K562 (cell line): ENCODE results near the gene CRCP. TPM values are rescaled to one million over a fixed set of nuclear protein-coding genes. Genes with fewer than 3 reads are reported as not detected.

Source experiments
- CCNT2 ChIP-seq: IDR thresholded peaks from 2 replicates; pipeline ENCODE4 v1.6.1; 2011; ENCODE audit warnings: borderline replicate concordance, low read depth, mild to moderate bottlenecking, moderate library complexity, mixed read lengths, low read length; ENCODE audit not compliant: insufficient read length; ENCODE audit errors: extremely low read depth
- HIVEP1 ChIP-seq: fragments of 250-450 bp; sonication (Bioruptor Pico); IDR thresholded peaks from 2 replicates; pipeline ENCODE4 v1.4.0; 2020; ENCODE audit warnings: mild to moderate bottlenecking
- HMG20A ChIP-seq: fragments of 450-650 bp; formaldehyde crosslinking; conservative IDR thresholded peaks from 2 replicates; pipeline ENCODE4 v1.4.0; 2020; ENCODE audit warnings: mild to moderate bottlenecking, mixed read lengths
- KAT7 ChIP-seq: sonication (generic); formaldehyde crosslinking; IDR thresholded peaks from 2 replicates; pipeline ENCODE4 v1.8.0; 2022; ENCODE audit warnings: missing genetic modification reagents, mild to moderate bottlenecking, borderline replicate concordance
- MBD1 ChIP-seq: fragments of 250-450 bp; sonication (Bioruptor Pico); IDR thresholded peaks from 2 replicates; pipeline ENCODE4 v1.8.0; 2022; ENCODE audit warnings: inconsistent platforms
- OTX1 ChIP-seq: fragments of 450-650 bp; formaldehyde crosslinking; IDR thresholded peaks from 2 replicates; pipeline ENCODE4 v1.4.0; 2022; ENCODE audit warnings: mild to moderate bottlenecking
- RCOR1 ChIP-seq, 2 experiments: IDR thresholded peaks; 2 replicates each; pipeline ENCODE4 v1.6.1; 2012; ENCODE audit warnings: low read depth in 2 of 2, low read length in 2 of 2, borderline replicate concordance in 1 of 2, improper control_type of control experiment in 1 of 2
- SIRT6 ChIP-seq: IDR thresholded peaks from one replicate; pipeline ENCODE4 v1.6.1; 2012; ENCODE audit warnings: low read depth, mild to moderate bottlenecking, control low read depth, inconsistent platforms, low read length, moderate library complexity
- SMAD4 ChIP-seq: fragments of 250-450 bp; sonication (Bioruptor Pico); conservative IDR thresholded peaks from 2 replicates; pipeline ENCODE4 v1.8.0; 2021; ENCODE audit warnings: inconsistent platforms, mild to moderate bottlenecking, moderate library complexity
- SRF ChIP-seq, 2 experiments: fragments of 250-450, 450-650 bp in 1 of 2; sonication (Bioruptor Pico) in 1 of 2; sonication (generic) in 1 of 2; formaldehyde crosslinking; IDR thresholded peaks; 2 replicates each; pipeline versions ENCODE4 v1.5.0 to v1.5.1; 2020 to 2022; ENCODE audit warnings: mild to moderate bottlenecking in 1 of 2, missing genetic modification reagents in 1 of 2
- STAT5A ChIP-seq: IDR thresholded peaks from 2 replicates; pipeline ENCODE4 v1.6.1; 2012; ENCODE audit warnings: low read length, inconsistent platforms, borderline replicate concordance
- TCFL5 ChIP-seq: fragments of 250-450 bp; sonication (Bioruptor Pico); conservative IDR thresholded peaks from 2 replicates; pipeline ENCODE4 v1.6.1; 2021; ENCODE audit warnings: mild to moderate bottlenecking, moderate library complexity, matching md5 sums
- ZFPM2 ChIP-seq: fragments of 250-450 bp; sonication (Bioruptor Pico); IDR thresholded peaks from 2 replicates; pipeline ENCODE4 v1.5.1; 2022; ENCODE audit warnings: mild to moderate bottlenecking
- ZNF184 ChIP-seq: sonication (generic); formaldehyde crosslinking; IDR thresholded peaks from 2 replicates; pipeline ENCODE4 v1.5.0; 2020; ENCODE audit warnings: missing genetic modification reagents
- ZNF197 ChIP-seq: fragments of 200-800 bp; sonication (Bioruptor generic); IDR thresholded peaks from 2 replicates; pipeline ENCODE4 v1.6.1; 2016; ENCODE audit warnings: low read depth, missing genetic modification characterization, missing compliant biosample characterization
- ZNF24 ChIP-seq: fragments of 450-650 bp; IDR thresholded peaks from 2 replicates; pipeline ENCODE4 v1.6.1; 2016
- ZNF77 ChIP-seq: fragments of 250-450 bp; sonication (Bioruptor Pico); IDR thresholded peaks from 2 replicates; pipeline ENCODE4 v1.5.0; 2020
- polyA plus RNA-seq, 8 experiments: library from polyadenylated mRNA; depleted of rRNA in 4 of 8; stranded (reverse) in 5 of 8; unstranded in 3 of 8; fragments of >200 nt; fragmentation: Nextera tagmentation in 2 of 8; fragmentation: Illumina TruSeq in 1 of 8; extraction: Ambion mirVana in 2 of 8; extraction: Trizol in 1 of 8; gene quantifications; 2 replicates each; pipeline versions ENCODE4 v1.2.1 to v1.2.3, GENCODE V29; 2011 to 2014; ENCODE audit warnings: inconsistent platforms in 1 of 8, missing spikeins in 1 of 8
- total RNA-seq, 7 experiments: library from RNA; depleted of rRNA in 6 of 7; stranded (reverse); fragments of >200 nt in 6 of 7; fragmentation: Illumina TruSeq in 2 of 7; extraction: Trizol in 2 of 7; gene quantifications; 2 replicates each; pipeline versions ENCODE4 v1.2.1 to v1.2.3, GENCODE V29; 2011 to 2021; ENCODE audit warnings: low replicate concordance in 1 of 7
- TF ChIP-seq, protein P1 (sequence below): fragments of 200-800 bp; sonication (Bioruptor generic); IDR thresholded peaks from 2 replicates; pipeline ENCODE4 v1.6.1; 2017; ENCODE audit warnings: missing genetic modification characterization, missing compliant biosample characterization
- TF ChIP-seq, protein P2 (sequence below): IDR thresholded peaks from 2 replicates; pipeline ENCODE4 v1.6.1; 2014; ENCODE audit warnings: antibody characterized with exemption

CRCP gene
- total and polyA plus RNA-seq, 9 of the 15 experiments (the other 6 are each of a cell fraction or from before 2014, with no cell fraction given): 22.1 to 58.3 (median 43.4) TPM

- TF ChIP-seq, protein P1, sequence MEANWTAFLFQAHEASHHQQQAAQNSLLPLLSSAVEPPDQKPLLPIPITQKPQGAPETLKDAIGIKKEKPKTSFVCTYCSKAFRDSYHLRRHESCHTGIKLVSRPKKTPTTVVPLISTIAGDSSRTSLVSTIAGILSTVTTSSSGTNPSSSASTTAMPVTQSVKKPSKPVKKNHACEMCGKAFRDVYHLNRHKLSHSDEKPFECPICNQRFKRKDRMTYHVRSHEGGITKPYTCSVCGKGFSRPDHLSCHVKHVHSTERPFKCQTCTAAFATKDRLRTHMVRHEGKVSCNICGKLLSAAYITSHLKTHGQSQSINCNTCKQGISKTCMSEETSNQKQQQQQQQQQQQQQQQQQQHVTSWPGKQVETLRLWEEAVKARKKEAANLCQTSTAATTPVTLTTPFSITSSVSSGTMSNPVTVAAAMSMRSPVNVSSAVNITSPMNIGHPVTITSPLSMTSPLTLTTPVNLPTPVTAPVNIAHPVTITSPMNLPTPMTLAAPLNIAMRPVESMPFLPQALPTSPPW (CRISPR knock-in tag): peak; percentile 83
- peak in 1 of 2 experiments; percentile 68; a peak in 1 of 4 replicates for TF ChIP-seq RCOR1 (IDR thresholded peaks at IDR 0.05; ENCODE audit: borderline replicate concordance in 1 of 2, low read depth in 2 of 2, low read length in 2 of 2)
- TF ChIP-seq HIVEP1 (CRISPR knock-in tag): no peak
- 0 out of 2 replicates have a peak, but pooled peaks have one; percentile 43 for TF ChIP-seq ZFPM2
- TF ChIP-seq MBD1: no peak
- TF ChIP-seq STAT5A: no peak
- no peak for TF ChIP-seq TCFL5 (CRISPR knock-in tag)
- peak in 1 of 2 experiments; percentile 69; a peak in 1 of 4 replicates for TF ChIP-seq SRF (CRISPR knock-in tag; IDR thresholded peaks at IDR 0.05)
- no peak for TF ChIP-seq ZNF77
- TF ChIP-seq OTX1: no peak
- TF ChIP-seq CCNT2: peak; percentile 94
- TF ChIP-seq ZNF24: no peak
- TF ChIP-seq SMAD4 (CRISPR knock-in tag): peak; percentile 68
- TF ChIP-seq ZNF184 (CRISPR knock-in tag): no peak
- TF ChIP-seq ZNF197 (CRISPR knock-in tag): no peak
- TF ChIP-seq KAT7 (CRISPR knock-in tag): peak; percentile 45; the same call in 1 of the 2 replicates
- TF ChIP-seq, protein P2, sequence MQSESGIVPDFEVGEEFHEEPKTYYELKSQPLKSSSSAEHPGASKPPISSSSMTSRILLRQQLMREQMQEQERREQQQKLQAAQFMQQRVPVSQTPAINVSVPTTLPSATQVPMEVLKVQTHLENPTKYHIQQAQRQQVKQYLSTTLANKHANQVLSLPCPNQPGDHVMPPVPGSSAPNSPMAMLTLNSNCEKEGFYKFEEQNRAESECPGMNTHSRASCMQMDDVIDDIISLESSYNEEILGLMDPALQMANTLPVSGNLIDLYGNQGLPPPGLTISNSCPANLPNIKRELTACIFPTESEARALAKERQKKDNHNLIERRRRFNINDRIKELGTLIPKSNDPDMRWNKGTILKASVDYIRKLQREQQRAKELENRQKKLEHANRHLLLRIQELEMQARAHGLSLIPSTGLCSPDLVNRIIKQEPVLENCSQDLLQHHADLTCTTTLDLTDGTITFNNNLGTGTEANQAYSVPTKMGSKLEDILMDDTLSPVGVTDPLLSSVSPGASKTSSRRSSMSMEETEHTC: no peak
- TF ChIP-seq SIRT6: no peak
- no peak for TF ChIP-seq HMG20A (CRISPR knock-in tag)
Observed at GRCh38 chr7:66075590-66076461, 38.8 kb upstream of the CRCP start, which contains the start of gene ASL (continued).
